Uterus (tissue), 2 donors: ENCODE results near the gene STKLD1.

Source experiments
- POLR2A ChIP-seq, 2 donors: fragments of 450-650 bp; IDR thresholded peaks; one replicate each; pipeline ENCODE4 v1.6.1; 2016; ENCODE audit warnings: antibody characterized with exemption in 2 of 2, mild to moderate bottlenecking in 1 of 2, moderate library complexity in 1 of 2
- TF ChIP-seq, protein P1 (sequence below), 4 experiments: fragments of 200-600 bp in 2 of 4; fragments of 450-650 bp in 2 of 4; sonication (generic) in 2 of 4; IDR thresholded peaks; one replicate each; pipeline ENCODE4 v1.5.1; 2016 to 2019; ENCODE audit warnings: antibody characterized with exemption in 4 of 4, mild to moderate bottlenecking in 2 of 4, moderate library complexity in 1 of 4

DNA sequence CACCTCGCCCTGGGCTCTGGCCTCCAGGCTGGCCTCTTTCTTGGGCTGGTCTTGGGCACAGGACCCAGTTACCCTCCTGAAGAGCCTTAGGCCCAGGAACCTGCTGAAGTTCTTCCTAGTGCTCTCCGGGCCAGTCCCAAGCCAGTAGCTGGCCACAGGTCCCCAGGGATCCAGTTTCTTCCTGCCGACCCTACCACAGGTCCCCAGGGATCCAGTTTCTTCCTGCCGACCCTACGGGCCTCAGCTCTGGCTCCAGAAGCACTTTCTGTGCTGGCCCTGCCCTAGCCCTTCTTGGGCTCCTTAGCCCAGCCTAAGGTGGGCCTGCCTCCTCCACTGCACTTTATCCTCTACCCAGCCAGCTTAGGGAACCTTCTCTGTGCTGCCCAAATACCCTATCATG lies 65.4 kb downstream of the STKLD1 start:
- TF ChIP-seq, protein P1, sequence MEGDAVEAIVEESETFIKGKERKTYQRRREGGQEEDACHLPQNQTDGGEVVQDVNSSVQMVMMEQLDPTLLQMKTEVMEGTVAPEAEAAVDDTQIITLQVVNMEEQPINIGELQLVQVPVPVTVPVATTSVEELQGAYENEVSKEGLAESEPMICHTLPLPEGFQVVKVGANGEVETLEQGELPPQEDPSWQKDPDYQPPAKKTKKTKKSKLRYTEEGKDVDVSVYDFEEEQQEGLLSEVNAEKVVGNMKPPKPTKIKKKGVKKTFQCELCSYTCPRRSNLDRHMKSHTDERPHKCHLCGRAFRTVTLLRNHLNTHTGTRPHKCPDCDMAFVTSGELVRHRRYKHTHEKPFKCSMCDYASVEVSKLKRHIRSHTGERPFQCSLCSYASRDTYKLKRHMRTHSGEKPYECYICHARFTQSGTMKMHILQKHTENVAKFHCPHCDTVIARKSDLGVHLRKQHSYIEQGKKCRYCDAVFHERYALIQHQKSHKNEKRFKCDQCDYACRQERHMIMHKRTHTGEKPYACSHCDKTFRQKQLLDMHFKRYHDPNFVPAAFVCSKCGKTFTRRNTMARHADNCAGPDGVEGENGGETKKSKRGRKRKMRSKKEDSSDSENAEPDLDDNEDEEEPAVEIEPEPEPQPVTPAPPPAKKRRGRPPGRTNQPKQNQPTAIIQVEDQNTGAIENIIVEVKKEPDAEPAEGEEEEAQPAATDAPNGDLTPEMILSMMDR (IDR thresholded peaks at IDR 0.05), result no peak
- TF ChIP-seq POLR2A (IDR thresholded peaks at IDR 0.05), result no peak
